ENCODE measurements around the gene CLCA4.

The CLCA4 gene

DNA sequence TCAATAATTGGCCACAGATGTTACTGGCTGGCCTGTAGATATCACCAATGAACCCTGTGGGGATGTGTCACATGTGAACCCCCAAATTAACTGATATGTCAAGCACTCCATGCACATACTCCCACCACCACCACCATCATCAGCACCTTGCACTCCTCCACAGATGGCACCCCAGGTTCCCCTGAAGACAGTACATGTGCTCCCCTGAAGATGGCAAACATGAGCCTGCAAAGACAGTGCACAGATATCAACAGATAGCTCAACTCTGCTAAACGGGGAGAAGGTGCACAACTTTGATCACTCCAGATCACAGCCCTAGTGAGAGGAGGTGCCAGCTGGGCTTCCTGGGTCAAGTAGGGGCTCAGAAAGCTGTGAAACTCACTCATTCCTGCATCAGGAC lies 74.4 kb downstream of the CLCA4 start:
- DNase-seq, result no peak

Measured in activated CD4-positive, alpha-beta T cell treated with anti-CD3 and anti-CD28 coated beads for 48 hours (primary cell).